Mesothelial cell of epicardium (in vitro differentiated cells): ENCODE results near the gene SETD1B. TPM values are rescaled to one million over a fixed set of nuclear protein-coding genes. Genes with fewer than 3 reads are reported as not detected.

Source experiments
- DNase-seq, 2 experiments: peaks; one replicate each; pipeline ENCODE4 v3.0.0; 2021; ENCODE audit warnings: low spot score in 2 of 2; ENCODE audit not compliant: unreplicated experiment in 2 of 2
- H3K27ac Mint-ChIP-seq: 2 replicates; pipeline ENCODE4 v1.8.0; 2021; ENCODE audit warnings: mixed read lengths
- H3K27me3 Mint-ChIP-seq: 2 replicates; pipeline ENCODE4 v1.8.0; 2021; ENCODE audit warnings: low read depth, mixed read lengths
- H3K36me3 Mint-ChIP-seq: 2 replicates; pipeline ENCODE4 v1.8.0; 2021; ENCODE audit warnings: mixed read lengths
- H3K4me1 Mint-ChIP-seq: 2 replicates; pipeline ENCODE4 v1.8.0; 2021; ENCODE audit warnings: mixed read lengths
- H3K4me3 Mint-ChIP-seq: 2 replicates; pipeline ENCODE4 v1.8.0; 2021; ENCODE audit warnings: mild to moderate bottlenecking, moderate library complexity, mixed read lengths
- H3K9me3 Mint-ChIP-seq: 2 replicates; pipeline ENCODE4 v1.8.0; 2021; ENCODE audit warnings: mixed read lengths
- CTCF ChIP-seq: fragments of 200-600 bp; sonication (generic); IDR thresholded peaks from one replicate; pipeline ENCODE4 v1.5.0; 2021; ENCODE audit warnings: antibody characterized with exemption; ENCODE audit not compliant: unreplicated experiment
- total RNA-seq: library from RNA; stranded (reverse); gene quantifications from 3 replicates; pipeline ENCODE4 v1.2.1, GENCODE V29; 2021

The SETD1B gene
- total RNA-seq, 1 donor from 2014 or later = 27.2 TPM

GRCh38 chr12:121796855-121797751 lies 6.7 kb upstream of the SETD1B start:
- Mint-ChIP-seq H3K27me3 (no peaks in the 10 kb centered on the region), H3K4me1 (peaks cover 58% of the 10 kb centered on the region), H3K9me3 (no peaks in the 10 kb centered on the region), H3K27ac (peak overlapping the region; percentile 97), H3K36me3 (peaks cover 7% of the 10 kb centered on the region), H3K4me3 (peak overlapping the region; percentile 82)
- DNase-seq = no peak
- TF ChIP-seq CTCF = no peak

- no peak for DNase-seq
- Mint-ChIP-seq H3K27me3 (no peaks in the 10 kb centered on the region), H3K4me1 (peaks cover 57% of the 10 kb centered on the region), H3K27ac (peak overlapping the region; percentile 97), H3K36me3 (peaks cover 7% of the 10 kb centered on the region), H3K9me3 (no peaks in the 10 kb centered on the region), H3K4me3 (peak overlapping the region; percentile 82)
- TF ChIP-seq CTCF = no peak
Observed at GRCh38 chr12:121797937-121798786, 5.6 kb upstream of the SETD1B start.

GRCh38 chr12:121798787-121799155 lies 5.0 kb upstream of the SETD1B start:
- Mint-ChIP-seq H3K27me3 (no peaks in the 10 kb centered on the region), H3K4me3 (peak overlapping the region; percentile 82), H3K36me3 (peaks cover 7% of the 10 kb centered on the region), H3K9me3 (no peaks in the 10 kb centered on the region), H3K4me1 (peaks cover 58% of the 10 kb centered on the region), H3K27ac (peak overlapping the region; percentile 97)
- TF ChIP-seq CTCF = no peak
- no peak for DNase-seq

- Mint-ChIP-seq H3K4me1 (peaks cover 56% of the 10 kb centered on the region), H3K27ac (peak overlapping the region; percentile 99), H3K9me3 (no peaks in the 10 kb centered on the region), H3K36me3 (peaks cover 7% of the 10 kb centered on the region), H3K27me3 (no peaks in the 10 kb centered on the region), H3K4me3 (peak overlapping the region; percentile 82)
- TF ChIP-seq CTCF = no peak
- no peak for DNase-seq
Observed at GRCh38 chr12:121799156-121799841, 4.5 kb upstream of the SETD1B start.
